GM12878 (cell line): ENCODE results near the gene MBNL1. TPM values are rescaled to one million over a fixed set of nuclear protein-coding genes. Genes with fewer than 3 reads are reported as not detected.

Source experiments
- ATAC-seq: fragments of 200-7000 bp; cut with Tn5 transposase; 3 replicates; pipeline ENCODE4 v1.9.1; 2020; ENCODE audit warnings: mild to moderate bottlenecking, moderate library complexity
- BruUV-seq: library from RNA; stranded (reverse); fragments of 400-500 nt; replicated peaks from 2 replicates; lab custom pipeline; 2021; lab: Mats Ljungman, UMichigan
- CTCF ChIA-PET: fragments of 300-600 bp; sonication (Branson Sonifier 250); formaldehyde crosslinking; extraction: SDS; loops from one replicate; lab custom pipeline; 2021; ENCODE audit warnings: inconsistent platforms; lab: Yijun Ruan, JAX
- POLR2A ChIA-PET: fragments of 350-600 bp; formaldehyde crosslinking; extraction: SDS; loops from one replicate; lab custom pipeline; 2021; ENCODE audit warnings: inconsistent platforms; lab: Charles Lee
- RAD21 ChIA-PET: fragments of 300-600 bp; sonication (Branson Sonifier 250); formaldehyde crosslinking; loops from one replicate; lab custom pipeline; 2023; ENCODE audit warnings: antibody characterized with exemption; ENCODE audit not compliant: unreplicated experiment; lab: Charles Lee
- SMC1A ChIA-PET: fragments of 300-600 bp; sonication (Branson Sonifier 250); formaldehyde crosslinking; loops from one replicate; lab custom pipeline; 2023; ENCODE audit not compliant: unreplicated experiment, uncharacterized antibody; lab: Charles Lee
- DNase-seq: peaks from one replicate; pipeline ENCODE4 v3.0.0-alpha.2; 2011; ENCODE audit warnings: low read depth, low spot score
- FAIRE-seq: peaks from 3 replicates; lab custom pipeline; 2011; peaks lifted over from hg19 to GRCh38; lab: Jason Lieb, UNC
- H2AFZ ChIP-seq: 2 replicates; pipeline ENCODE4 v1.6.0; 2011; ENCODE audit warnings: low read depth, low read length, control low read depth; ENCODE audit not compliant: control insufficient read depth
- H3K27ac ChIP-seq: 2 replicates; pipeline ENCODE4 v1.5.1; 2011; ENCODE audit warnings: control low read depth; ENCODE audit not compliant: control insufficient read depth, insufficient read depth
- H3K27me3 ChIP-seq, 2 experiments: replicated peaks in 1 of 2; 2 replicates each; pipeline versions ENCODE4 v1.6.0 to v1.6.1; 2011; ENCODE audit warnings: low read length in 1 of 2; ENCODE audit not compliant: control insufficient read depth in 2 of 2, insufficient read depth in 2 of 2
- H3K36me3 ChIP-seq, 2 experiments: 2 replicates each; pipeline ENCODE4 v1.5.1; 2011; ENCODE audit warnings: low read length in 1 of 2; ENCODE audit not compliant: control insufficient read depth in 2 of 2, insufficient read depth in 2 of 2
- H3K4me1 ChIP-seq: 2 replicates; pipeline ENCODE4 v1.6.1; 2011; ENCODE audit warnings: mild to moderate bottlenecking, low read length, moderate library complexity, mixed read lengths; ENCODE audit not compliant: control insufficient read depth, insufficient read depth
- H3K4me2 ChIP-seq: 2 replicates; pipeline ENCODE4 v1.6.0; 2011; ENCODE audit warnings: control low read depth; ENCODE audit not compliant: control insufficient read depth, insufficient read depth
- H3K4me3 ChIP-seq: fragments of 200-600 bp; sonication (generic); 2 replicates; pipeline ENCODE4 v1.5.1; 2016
- H3K79me2 ChIP-seq: 2 replicates; pipeline ENCODE4 v1.6.0; 2011; ENCODE audit warnings: low read length; ENCODE audit not compliant: control insufficient read depth, insufficient read depth
- H3K9ac ChIP-seq: 2 replicates; pipeline ENCODE4 v1.8.0; 2011; ENCODE audit warnings: low read length, control low read depth, mixed read lengths; ENCODE audit not compliant: control insufficient read depth, insufficient read depth
- H3K9me3 ChIP-seq: replicated peaks from 3 replicates; pipeline ENCODE4 v1.5.1; 2011; ENCODE audit warnings: mild to moderate bottlenecking, low read length; ENCODE audit not compliant: control insufficient read depth, insufficient read depth
- H4K20me1 ChIP-seq: 2 replicates; pipeline ENCODE4 v1.6.0; 2011; ENCODE audit not compliant: control insufficient read depth, insufficient read depth
- ATF7 ChIP-seq: fragments of 450-650 bp; IDR thresholded peaks from 2 replicates; pipeline ENCODE4 v1.6.1; 2016; ENCODE audit warnings: low read depth, mild to moderate bottlenecking
- BCL11A ChIP-seq: IDR thresholded peaks from 2 replicates; pipeline ENCODE4 v1.6.1; 2011; ENCODE audit warnings: low read depth, low read length
- DPF2 ChIP-seq: fragments of 450-650 bp; IDR thresholded peaks from 2 replicates; pipeline ENCODE4 v1.6.1; 2017; ENCODE audit warnings: mild to moderate bottlenecking
- E4F1 ChIP-seq: fragments of 450-650 bp; IDR thresholded peaks from 2 replicates; pipeline ENCODE4 v1.6.1; 2018; ENCODE audit warnings: borderline replicate concordance, mild to moderate bottlenecking; ENCODE audit not compliant: partially characterized antibody
- GABPA ChIP-seq: IDR thresholded peaks from 2 replicates; pipeline ENCODE4 v1.6.1; 2014; ENCODE audit warnings: antibody characterized with exemption, low read depth, mild to moderate bottlenecking, inconsistent platforms
- IKZF1 ChIP-seq: fragments of 450-650 bp; conservative IDR thresholded peaks from 2 replicates; pipeline ENCODE4 v1.6.1; 2017; ENCODE audit warnings: antibody characterized with exemption, mild to moderate bottlenecking
- MEF2B ChIP-seq: fragments of 450-650 bp; IDR thresholded peaks from 2 replicates; pipeline ENCODE4 v1.6.1; 2018; ENCODE audit warnings: mild to moderate bottlenecking, moderate library complexity; ENCODE audit not compliant: partially characterized antibody, poor library complexity, severe bottlenecking
- NFIC ChIP-seq: IDR thresholded peaks from 2 replicates; pipeline ENCODE4 v1.6.1; 2012; ENCODE audit warnings: low read depth, mild to moderate bottlenecking, inconsistent platforms, low read length, moderate library complexity
- NR2C2 ChIP-seq: IDR thresholded peaks from 2 replicates; pipeline ENCODE4 v1.6.1; 2011; ENCODE audit warnings: borderline replicate concordance, low read depth; ENCODE audit not compliant: control insufficient read depth, insufficient read length
- PML ChIP-seq: IDR thresholded peaks from 2 replicates; pipeline ENCODE4 v1.6.1; 2012; ENCODE audit warnings: low read length, inconsistent platforms
- SUPT20H ChIP-seq: IDR thresholded peaks from 2 replicates; pipeline ENCODE4 v1.6.1; 2011; ENCODE audit warnings: low read depth, mild to moderate bottlenecking, low read length, moderate library complexity, borderline replicate concordance; ENCODE audit not compliant: control insufficient read depth
- TAF1 ChIP-seq: IDR thresholded peaks from 2 replicates; pipeline ENCODE4 v1.6.1; 2011; ENCODE audit warnings: mild to moderate bottlenecking, low read depth, low read length, borderline replicate concordance
- TCF7 ChIP-seq: IDR thresholded peaks from 2 replicates; pipeline ENCODE4 v1.6.1; 2014; ENCODE audit warnings: antibody characterized with exemption, borderline replicate concordance
- ZBTB4 ChIP-seq: fragments of 450-650 bp; formaldehyde crosslinking; IDR thresholded peaks from 2 replicates; pipeline ENCODE4 v1.4.0; 2022; ENCODE audit warnings: mild to moderate bottlenecking, moderate library complexity
- ZNF24 ChIP-seq: fragments of 450-650 bp; IDR thresholded peaks from 2 replicates; pipeline ENCODE4 v1.6.1; 2017; ENCODE audit warnings: antibody characterized with exemption, mild to moderate bottlenecking
- WGBS: methylation state at CpG from one replicate; pipeline ENCODE4 v1.1.6; 2016; ENCODE audit warnings: low lambda C conversion rate; ENCODE audit not compliant: insufficient replicate concordance, insufficient coverage; ENCODE audit errors: missing lambda C conversion rate; 5-methylcytosine and 5-hydroxymethylcytosine counted together
- in situ Hi-C: fragments of 300-500 bp; cut with MboI; formaldehyde crosslinking; loops from 9 replicates; pipeline ENCODE4 v1.14.3; 2018; ENCODE audit warnings: mixed read lengths
- intact Hi-C: fragments of 100-400 bp; cut with micrococcal nuclease; formaldehyde crosslinking; loops from one replicate; pipeline ENCODE4 v1.14.2; 2022; ENCODE audit not compliant: unreplicated experiment
- polyA plus RNA-seq, 11 experiments: library from polyadenylated mRNA; depleted of rRNA in 4 of 11; unstranded in 6 of 11; stranded (reverse) in 5 of 11; fragments of >200 nt; fragmentation: Nextera tagmentation in 4 of 11; fragmentation: Illumina TruSeq in 1 of 11; extraction: Ambion mirVana in 4 of 11; extraction: Trizol in 1 of 11; gene quantifications; 1 replicate in 1 of 11; 2 replicates in 10 of 11; pipeline versions ENCODE4 v1.2.1 to v1.2.3, GENCODE V29; 2011 to 2016; ENCODE audit warnings: inconsistent platforms in 2 of 11, missing spikeins in 2 of 11, low read depth in 1 of 11
- total RNA-seq, 4 experiments: library from RNA; depleted of rRNA in 3 of 4; stranded (reverse); fragments of >200 nt in 3 of 4; fragmentation: Illumina TruSeq in 1 of 4; extraction: Trizol in 1 of 4; gene quantifications; 2 replicates each; pipeline versions ENCODE4 v1.2.1 to v1.2.3, GENCODE V29; 2013 to 2021
- TF ChIP-seq, protein P1 (sequence below): fragments of 450-650 bp; IDR thresholded peaks from 2 replicates; pipeline ENCODE4 v1.6.1; 2017; ENCODE audit warnings: mild to moderate bottlenecking, low read depth, inconsistent platforms; ENCODE audit not compliant: poor library complexity, severe bottlenecking

The MBNL1 gene
- total and polyA plus RNA-seq, 10 of the 15 experiments (the other 5 are each of a cell fraction or from before 2014, with no cell fraction given): 59.6 to 337 (median 143) TPM

- TF ChIP-seq BCL11A (no peak), ATF7 (no peak), GABPA (no peak)
Measured at GRCh38 chr3:152438181-152438580, 169.5 kb downstream of the MBNL1 start (continued).

GRCh38 chr3:152438706-152439105, 170.0 kb downstream of the MBNL1 start:
- ChIA-PET CTCF (interaction anchor here (13.5 kb wide), 1 partner anchor 253 kb away, joined by 282 read pairs; no protein-coding TSS in a partner anchor), POLR2A (no interaction called here)
- WGBS: 94% methylated on average over 6 of the region's 6 CpGs
- TF ChIP-seq NFIC: no peak
- no peak for TF ChIP-seq E4F1
- TF ChIP-seq NR2C2: no peak
- TF ChIP-seq DPF2: no peak
- TF ChIP-seq TCF7: no peak
- TF ChIP-seq ZBTB4 (CRISPR knock-in tag): no peak
- no peak for TF ChIP-seq IKZF1
- TF ChIP-seq SUPT20H: no peak
- TF ChIP-seq MEF2B: no peak
- TF ChIP-seq, protein P1, sequence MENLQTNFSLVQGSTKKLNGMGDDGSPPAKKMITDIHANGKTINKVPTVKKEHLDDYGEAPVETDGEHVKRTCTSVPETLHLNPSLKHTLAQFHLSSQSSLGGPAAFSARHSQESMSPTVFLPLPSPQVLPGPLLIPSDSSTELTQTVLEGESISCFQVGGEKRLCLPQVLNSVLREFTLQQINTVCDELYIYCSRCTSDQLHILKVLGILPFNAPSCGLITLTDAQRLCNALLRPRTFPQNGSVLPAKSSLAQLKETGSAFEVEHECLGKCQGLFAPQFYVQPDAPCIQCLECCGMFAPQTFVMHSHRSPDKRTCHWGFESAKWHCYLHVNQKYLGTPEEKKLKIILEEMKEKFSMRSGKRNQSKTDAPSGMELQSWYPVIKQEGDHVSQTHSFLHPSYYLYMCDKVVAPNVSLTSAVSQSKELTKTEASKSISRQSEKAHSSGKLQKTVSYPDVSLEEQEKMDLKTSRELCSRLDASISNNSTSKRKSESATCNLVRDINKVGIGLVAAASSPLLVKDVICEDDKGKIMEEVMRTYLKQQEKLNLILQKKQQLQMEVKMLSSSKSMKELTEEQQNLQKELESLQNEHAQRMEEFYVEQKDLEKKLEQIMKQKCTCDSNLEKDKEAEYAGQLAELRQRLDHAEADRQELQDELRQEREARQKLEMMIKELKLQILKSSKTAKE: no peak
- no peak for TF ChIP-seq GABPA
- TF ChIP-seq TAF1: no peak
- no peak for TF ChIP-seq PML
- TF ChIP-seq ZNF24: no peak

More at GRCh38 chr3:152438706-152439105, 170.0 kb downstream of the MBNL1 start:
- ATAC-seq (no peak), FAIRE-seq (no peak), DNase-seq (no peak)
- ChIA-PET SMC1A (interaction anchor here (0.6 to 7.9 kb wide), 4 partner anchors 9 to 262 kb away, joined by 3 to 211 read pairs (median 4); no protein-coding TSS in a partner anchor), RAD21 (interaction anchor here (0.9 to 1.3 kb wide), 2 partner anchors 58 to 181 kb away, joined by 3 to 4 read pairs; no protein-coding TSS in a partner anchor)
- H3K79me2 ChIP-seq: peaks cover 74% of the 10 kb centered on the region
- H2AFZ ChIP-seq: no peak overlapping the region
- H4K20me1 ChIP-seq: no peaks in the 10 kb centered on the region
- H3K27me3 ChIP-seq: no peaks in the 10 kb centered on the region
- in situ Hi-C loops: no loop called here
- intact Hi-C loops: no loop called here
- H3K9me3 ChIP-seq: peaks cover 10% of the 10 kb centered on the region
- H3K4me1 ChIP-seq: peaks cover 12% of the 10 kb centered on the region; the same call in 1 of the 2 replicates
- no peak overlapping the region for H3K9ac ChIP-seq
- peaks cover 0 to 20% of the 10 kb centered on the region in 2 experiments; a peak in 2 of 4 replicates for H3K36me3 ChIP-seq
- BruUV-seq: no TSS peak
- no peak overlapping the region for H3K27ac ChIP-seq
- H3K4me3 ChIP-seq: no peak overlapping the region
- no peak overlapping the region for H3K4me2 ChIP-seq
